Measurements from ENCODE around the gene MAP4K2. TPM values are rescaled to one million over a fixed set of nuclear protein-coding genes. Genes with fewer than 3 reads are reported as not detected.
A peak's percentile ranks its signal among the peaks of the same experiment; 100 is the strongest.

Gene MAP4K2
- total RNA-seq, 1 experiment from 2014 or later = 24.7 TPM

GRCh38 chr11:64794526-64794925 is 8.5 kb downstream of the MAP4K2 start:
- Histone ChIP-seq H3K18ac (ENCODE audit: insufficient read length, low read depth, low read length) (no peak overlapping the region), H2BK120ac (ENCODE audit: low read depth, low read length, poor library complexity, severe bottlenecking) (no peak overlapping the region), H3K9me3 (ENCODE audit: control insufficient read depth, low read depth, low read length) (no peaks in the 10 kb centered on the region), H4K91ac (ENCODE audit: insufficient read length, low read depth, low read length) (no peak overlapping the region), H3K23me2 (ENCODE audit: insufficient read length, low read depth, low read length, poor library complexity, severe bottlenecking) (no peaks in the 10 kb centered on the region), H3K14ac (ENCODE audit: insufficient read depth, low read length) (no peak overlapping the region), H2AK5ac (ENCODE audit: insufficient read length, low read length) (no peak overlapping the region), H2BK20ac (ENCODE audit: low read depth, low read length, poor library complexity, severe bottlenecking) (no peak overlapping the region), H2BK15ac (ENCODE audit: low read depth, low read length) (no peak overlapping the region), H4K8ac (replicated peaks; ENCODE audit: insufficient read length, low read depth, low read length) (no peak overlapping the region), H2BK12ac (ENCODE audit: insufficient read length, low read depth, low read length) (no peak overlapping the region), H4K20me1 (ENCODE audit: control insufficient read depth, insufficient read depth, insufficient read length) (no peaks in the 10 kb centered on the region), H3K9ac (ENCODE audit: extremely low read depth, insufficient read length, low read length) (no peak overlapping the region), H3K27me3 (ENCODE audit: insufficient read depth, low read length) (no peaks in the 10 kb centered on the region), H3K56ac (ENCODE audit: insufficient read length, low read depth, low read length) (no peak overlapping the region), H3T11ph (ENCODE audit: low read length) (no peak overlapping the region), H2BK5ac (ENCODE audit: insufficient read length, low read length) (no peak overlapping the region), H3K27ac (ENCODE audit: insufficient read length, low read depth, low read length) (no peak overlapping the region), H3K4ac (ENCODE audit: low read depth, low read length) (no peak overlapping the region), H2AFZ (ENCODE audit: low read length) (no peak overlapping the region), H3K79me1 (ENCODE audit: insufficient read depth, low read depth, low read length, poor library complexity, severe bottlenecking) (no peaks in the 10 kb centered on the region), H3K79me2 (ENCODE audit: insufficient read depth, low read length) (no peaks in the 10 kb centered on the region), H3K23ac (ENCODE audit: insufficient read length, low read depth, low read length) (no peak overlapping the region), H3K4me2 (ENCODE audit: insufficient read depth, insufficient read length, low read length) (no peak overlapping the region), H3K4me1 (ENCODE audit: insufficient read depth, low read length) (no peaks in the 10 kb centered on the region), H4K5ac (ENCODE audit: insufficient read length, low read depth, low read length) (no peak overlapping the region)
- H3K36me3 Mint-ChIP-seq (ENCODE audit: insufficient read depth in 1 of 3, low read depth in 3 of 3) = peaks cover 0 to 20% (median 11%) of the 10 kb centered on the region in 3 experiments; a peak in 5 of 7 replicates
- H3K27ac Mint-ChIP-seq = peak overlapping the region in 2 of 3 experiments; percentile 15 to 89; a peak in 3 of 7 replicates
- TF ChIP-seq CTCF (conservative IDR thresholded peaks at IDR 0.05) = no peak
- DNase-seq = no peak
- H3K9me3 Mint-ChIP-seq = no peaks in the 10 kb centered on the region
- H3K4me3 Mint-ChIP-seq = no peak overlapping the region
- H3K27me3 Mint-ChIP-seq (ENCODE audit: low read depth) = no peaks in the 10 kb centered on the region
- H3K4me1 Mint-ChIP-seq = no peaks in the 10 kb centered on the region
- WGBS (ENCODE audit: extremely low coverage, insufficient read length, low lambda C conversion rate) = no CpG with 5 or more reads among the region's 10 CpGs

All from H9 (cell line).